Tibial nerve (tissue), 4 donors: ENCODE results near the gene DNAAF3. TPM values are rescaled to one million over a fixed set of nuclear protein-coding genes. Genes with fewer than 3 reads are reported as not detected.
"Not testable (repeated sequence)": the region's sequence is repeated elsewhere in the genome, so short reads cannot be mapped to it uniquely, and the experiment has no call there.

Experiments
- DNase-seq, 2 donors: peaks; one replicate each; pipeline ENCODE4 v3.0.0-alpha.2; 2019; ENCODE audit warnings: low spot score in 2 of 2
- H3K27ac ChIP-seq, 4 donors: fragments of 200-600 bp; sonication (generic) in 3 of 4; one replicate each; pipeline ENCODE4 v1.5.1; 2017 to 2019; ENCODE audit warnings: mild to moderate bottlenecking in 1 of 4
- H3K27me3 ChIP-seq, 2 donors: fragments of 200-600 bp; sonication (generic) in 1 of 2; one replicate each; pipeline versions ENCODE4 v1.5.1 to v1.6.0; 2017 to 2019
- H3K36me3 ChIP-seq, 3 donors: fragments of 200-600 bp; sonication (generic); one replicate each; pipeline ENCODE4 v1.5.1; 2018 to 2019
- H3K4me1 ChIP-seq, 4 donors: fragments of 200-600 bp; sonication (generic) in 3 of 4; one replicate each; pipeline ENCODE4 v1.5.1; 2017 to 2019
- H3K4me3 ChIP-seq, 4 donors: fragments of 200-600 bp; sonication (generic) in 3 of 4; one replicate each; pipeline ENCODE4 v1.5.1; 2017 to 2019; ENCODE audit warnings: mild to moderate bottlenecking in 1 of 4, moderate library complexity in 1 of 4
- H3K9me3 ChIP-seq, 4 donors: fragments of 200-600 bp; sonication (generic) in 3 of 4; one replicate each; pipeline ENCODE4 v1.5.1; 2017 to 2019
- EP300 ChIP-seq, 2 donors: sonication (generic); formaldehyde crosslinking; IDR thresholded peaks; one replicate each; pipeline ENCODE4 v1.6.1; 2017; ENCODE audit warnings: antibody characterized with exemption in 2 of 2, mild to moderate bottlenecking in 1 of 2
- POLR2A ChIP-seq, 2 donors: fragments of 450-650 bp; IDR thresholded peaks; one replicate each; pipeline ENCODE4 v1.6.1; 2017; ENCODE audit warnings: antibody characterized with exemption in 2 of 2, mild to moderate bottlenecking in 2 of 2, moderate library complexity in 2 of 2
- WGBS, 2 donors: methylation state at CpG; one replicate each; pipeline ENCODE4 v1.1.5; 2018; 5-methylcytosine and 5-hydroxymethylcytosine counted together
- total RNA-seq, 4 donors: library from RNA; depleted of rRNA; stranded (reverse); fragments of >200 nt; gene quantifications; one replicate each; pipeline ENCODE4 v1.1.0, GENCODE V29; 2016
- TF ChIP-seq, protein P1 (sequence below), 5 experiments: fragments of 200-600 bp in 3 of 5; fragments of 450-650 bp in 2 of 5; sonication (generic) in 3 of 5; IDR thresholded peaks; one replicate each; pipeline ENCODE4 v1.5.1; 2016 to 2019; ENCODE audit warnings: antibody characterized with exemption in 5 of 5, mild to moderate bottlenecking in 3 of 5, moderate library complexity in 2 of 5

Gene DNAAF3
- total RNA-seq, 4 donors from 2014 or later, result 1.2 to 2.7 TPM; not detected in 2

DNA sequence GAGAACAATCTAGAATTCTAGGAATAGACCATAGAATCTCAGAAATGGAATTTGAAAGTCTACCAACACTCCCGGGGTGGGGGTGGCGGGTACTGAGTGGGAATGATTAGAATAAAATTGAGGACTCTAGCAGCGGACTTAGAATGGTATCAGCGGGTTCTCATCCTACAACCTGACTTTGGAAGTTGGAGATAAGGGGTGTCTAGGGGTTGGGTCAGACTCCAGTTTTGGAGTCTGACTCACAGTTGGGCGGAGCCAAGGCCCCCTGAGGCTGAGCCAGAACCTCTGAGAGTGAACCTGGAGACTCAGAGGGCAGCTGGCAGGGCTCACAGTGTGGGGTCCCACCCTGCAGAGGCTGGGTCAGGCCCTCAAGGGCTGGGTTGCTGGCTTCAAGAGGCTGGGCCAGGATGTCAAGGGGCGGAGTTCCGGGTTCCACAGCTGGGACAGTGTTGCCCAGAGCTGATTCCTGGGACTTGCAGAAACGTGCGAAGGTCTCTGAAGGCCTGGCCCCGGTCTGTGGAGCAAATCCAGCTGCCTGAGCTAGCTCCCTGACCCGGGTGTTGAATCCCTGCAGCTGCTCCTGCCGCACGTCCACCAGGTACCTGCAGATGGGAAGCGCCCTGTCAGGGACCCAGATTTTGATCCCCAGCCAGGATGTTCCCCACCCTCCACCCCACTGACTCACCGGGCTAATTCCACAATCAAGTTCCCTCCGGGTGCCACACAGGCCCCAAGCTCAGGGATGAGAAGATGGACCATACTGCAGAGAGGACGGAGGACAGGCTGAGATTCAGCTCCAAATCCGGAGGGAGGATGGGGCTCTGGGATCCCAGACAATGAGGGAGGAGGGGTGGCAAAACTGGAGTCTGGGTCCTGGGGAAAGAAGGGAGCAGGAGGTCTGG, 7.3 kb downstream of the DNAAF3 start:
- 54 to 60% methylated on average over 9 to 17 of the region's 18 CpGs for WGBS, 2 donors
- peaks cover 0 to 100% of the 10 kb centered on the region in 2 donors for H3K27me3 ChIP-seq

DNA sequence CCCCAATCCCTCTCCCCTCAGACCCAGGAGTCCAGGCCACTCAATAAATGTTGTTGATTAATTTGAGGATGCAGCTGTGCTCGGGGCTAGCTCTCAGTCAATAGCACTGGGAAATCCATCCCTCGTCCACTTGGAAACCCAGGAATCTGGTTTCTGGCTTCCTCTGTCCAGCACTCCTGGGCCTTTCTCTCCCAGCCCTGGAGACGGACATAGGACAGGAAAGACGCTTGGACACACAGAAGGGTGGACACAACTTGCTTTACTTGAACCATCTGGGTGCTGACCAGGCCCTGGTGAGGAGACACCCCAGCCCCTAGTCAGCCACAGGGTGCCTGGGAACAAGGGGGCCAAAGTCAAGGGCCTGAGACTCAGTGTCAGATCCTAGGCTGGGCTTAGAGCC, 8.0 kb downstream of the DNAAF3 start:
- no peak for DNase-seq
- H3K36me3 ChIP-seq, result no peaks in the 10 kb centered on the region
- no peak overlapping the region for H3K27ac ChIP-seq
- H3K9me3 ChIP-seq, result no peaks in the 10 kb centered on the region
- peaks cover 0 to 33% (median 0%) of the 10 kb centered on the region in 4 donors for H3K4me1 ChIP-seq
- no peak overlapping the region for H3K4me3 ChIP-seq
- WGBS, 2 donors, result 53 to 56% methylated on average over 4 of the region's 4 CpGs
- TF ChIP-seq POLR2A (IDR thresholded peaks at IDR 0.05) (no peak), EP300 (IDR thresholded peaks at IDR 0.05) (no peak)
- TF ChIP-seq, protein P1, sequence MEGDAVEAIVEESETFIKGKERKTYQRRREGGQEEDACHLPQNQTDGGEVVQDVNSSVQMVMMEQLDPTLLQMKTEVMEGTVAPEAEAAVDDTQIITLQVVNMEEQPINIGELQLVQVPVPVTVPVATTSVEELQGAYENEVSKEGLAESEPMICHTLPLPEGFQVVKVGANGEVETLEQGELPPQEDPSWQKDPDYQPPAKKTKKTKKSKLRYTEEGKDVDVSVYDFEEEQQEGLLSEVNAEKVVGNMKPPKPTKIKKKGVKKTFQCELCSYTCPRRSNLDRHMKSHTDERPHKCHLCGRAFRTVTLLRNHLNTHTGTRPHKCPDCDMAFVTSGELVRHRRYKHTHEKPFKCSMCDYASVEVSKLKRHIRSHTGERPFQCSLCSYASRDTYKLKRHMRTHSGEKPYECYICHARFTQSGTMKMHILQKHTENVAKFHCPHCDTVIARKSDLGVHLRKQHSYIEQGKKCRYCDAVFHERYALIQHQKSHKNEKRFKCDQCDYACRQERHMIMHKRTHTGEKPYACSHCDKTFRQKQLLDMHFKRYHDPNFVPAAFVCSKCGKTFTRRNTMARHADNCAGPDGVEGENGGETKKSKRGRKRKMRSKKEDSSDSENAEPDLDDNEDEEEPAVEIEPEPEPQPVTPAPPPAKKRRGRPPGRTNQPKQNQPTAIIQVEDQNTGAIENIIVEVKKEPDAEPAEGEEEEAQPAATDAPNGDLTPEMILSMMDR (IDR thresholded peaks at IDR 0.05), result no peak
- peaks cover 0 to 100% of the 10 kb centered on the region in 2 donors for H3K27me3 ChIP-seq

More for the DNA sequence above, 7.3 kb downstream of the DNAAF3 start:
- Histone ChIP-seq H3K27ac (no peak overlapping the region), H3K36me3 (no peaks in the 10 kb centered on the region), H3K4me3 (no peak overlapping the region), H3K9me3 (no peaks in the 10 kb centered on the region), H3K4me1 (peaks cover 0 to 33% (median 0%) of the 10 kb centered on the region in 4 donors)
- DNase-seq, result no peak
- TF ChIP-seq EP300 (IDR thresholded peaks at IDR 0.05) (no peak), POLR2A (IDR thresholded peaks at IDR 0.05) (no peak)
- TF ChIP-seq, protein P1 (IDR thresholded peaks at IDR 0.05), result no peak

DNA sequence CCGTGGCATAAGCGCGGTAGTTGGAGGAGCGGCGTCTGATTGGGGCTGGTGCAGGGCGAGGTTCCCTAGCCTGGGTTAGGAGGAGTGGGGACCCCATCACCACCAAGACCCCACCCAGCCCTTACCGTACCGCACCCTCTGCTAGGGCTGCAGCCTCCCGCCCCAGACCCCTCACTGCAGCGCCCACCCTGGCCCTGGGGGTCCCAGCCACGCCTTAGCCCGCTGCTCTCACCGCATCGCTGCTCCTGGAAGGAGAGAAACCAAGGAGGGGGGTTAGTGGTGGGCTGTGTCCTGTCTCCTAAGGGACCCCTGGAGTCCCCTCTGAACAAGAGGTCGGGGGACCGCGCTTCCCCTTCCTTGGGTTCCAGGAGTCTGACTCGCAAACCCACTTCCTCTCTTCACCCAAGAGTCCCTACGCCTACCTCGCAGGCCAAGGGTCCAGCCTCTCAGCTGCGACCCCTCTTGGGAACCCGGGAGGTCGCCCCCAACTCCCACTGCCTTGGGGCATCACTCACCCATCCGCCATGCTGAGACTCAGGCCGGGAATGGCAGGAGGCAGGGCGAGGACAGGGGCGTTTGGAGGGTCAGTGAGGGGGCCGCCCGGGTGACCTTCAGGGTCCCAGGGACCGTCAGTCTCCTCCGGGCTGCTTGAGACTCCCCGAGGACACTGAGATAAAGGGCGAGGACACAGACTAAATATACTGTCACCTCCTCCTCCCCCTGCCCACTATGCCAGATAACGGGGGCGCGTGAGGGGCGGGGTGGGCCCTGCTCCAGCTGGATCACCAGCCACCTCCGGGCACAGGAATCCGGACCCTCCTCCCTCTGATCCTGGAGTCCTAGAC, 9.1 kb downstream of the DNAAF3 start, which contains the start of gene TNNI3:
Gene TNNI3 (minus strand): TSS at position 669 of the 845 bp plus-strand sequence. CDS start 143 bp downstream, at position 526.
- DNase-seq, result no peak
- Histone ChIP-seq H3K36me3 (no peaks in the 10 kb centered on the region), H3K4me1 (peaks cover 0 to 33% (median 0%) of the 10 kb centered on the region in 4 donors), H3K27ac (no peak within 1 kb of the TSS), H3K27me3 (peaks cover 0 to 97% of the 10 kb centered on the region in 2 donors), H3K4me3 (no peak within 1 kb of the TSS), H3K9me3 (peaks cover 0 to under 1% (median 0%) of the 10 kb centered on the region in 4 donors)
- 41 to 61% methylated on average over 17 to 23 of the region's 39 CpGs for WGBS, 2 donors
- TF ChIP-seq POLR2A (IDR thresholded peaks at IDR 0.05) (no peak), EP300 (IDR thresholded peaks at IDR 0.05) (no peak)
- TF ChIP-seq, protein P1 (IDR thresholded peaks at IDR 0.05), result no peak

DNA sequence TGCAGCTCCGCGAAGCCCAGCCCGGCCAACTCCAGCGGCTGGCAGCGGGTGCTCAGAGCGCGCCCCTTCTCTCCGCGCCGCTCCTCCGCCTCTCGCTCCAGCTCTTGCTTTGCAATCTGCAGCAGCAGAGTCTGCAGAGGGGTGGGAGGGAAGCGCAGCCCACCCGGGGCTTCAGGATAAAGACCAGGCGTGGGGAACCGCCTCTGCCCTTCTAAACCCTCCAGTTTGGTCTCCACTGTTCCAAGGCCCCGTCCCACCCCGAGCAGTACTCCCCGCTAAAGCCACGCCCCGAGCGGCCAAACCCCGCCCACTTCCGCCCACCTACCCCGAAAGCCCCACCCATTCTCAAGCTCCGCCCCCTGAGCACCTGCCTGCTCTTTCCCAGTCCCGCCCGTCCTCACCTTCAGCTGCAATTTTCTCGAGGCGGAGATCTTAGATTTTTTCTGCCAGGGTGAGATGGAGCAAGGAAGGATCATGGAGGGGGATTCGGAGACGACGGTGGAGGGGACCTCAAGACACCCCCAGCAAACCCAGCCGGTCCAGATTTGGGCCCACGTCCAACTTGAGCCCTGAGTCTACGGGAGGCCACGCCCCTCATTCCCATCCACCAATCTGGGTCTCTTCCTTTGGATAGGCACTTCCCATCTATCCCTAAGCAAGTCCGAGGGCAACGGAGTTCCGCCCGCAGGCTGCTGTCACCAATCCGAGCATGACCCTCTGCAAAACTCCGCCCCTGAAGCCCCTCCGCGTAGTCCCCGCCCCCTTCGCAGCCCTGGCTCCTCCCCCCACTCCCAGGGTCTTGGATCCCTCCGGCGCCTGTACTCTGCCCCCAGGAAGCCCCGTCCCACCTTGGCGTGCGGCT, 10.0 kb downstream of the DNAAF3 start:
- H3K9me3 ChIP-seq, result peaks cover 0 to 9% (median 0%) of the 10 kb centered on the region in 4 donors
- H3K4me1 ChIP-seq, result peaks cover 0 to 33% (median 0%) of the 10 kb centered on the region in 4 donors
- DNase-seq, result no peak
- H3K36me3 ChIP-seq, result no peaks in the 10 kb centered on the region
- no peak overlapping the region for H3K27ac ChIP-seq
- 3 to 7% methylated on average over 40 to 46 of the region's 52 CpGs for WGBS, 2 donors
- peaks cover 0 to 88% of the 10 kb centered on the region in 2 donors for H3K27me3 ChIP-seq
- H3K4me3 ChIP-seq, result no peak overlapping the region
- TF ChIP-seq, protein P1 (IDR thresholded peaks at IDR 0.05), result no peak
- TF ChIP-seq POLR2A (IDR thresholded peaks at IDR 0.05), result no peak
- no peak for TF ChIP-seq EP300 (IDR thresholded peaks at IDR 0.05)

DNA sequence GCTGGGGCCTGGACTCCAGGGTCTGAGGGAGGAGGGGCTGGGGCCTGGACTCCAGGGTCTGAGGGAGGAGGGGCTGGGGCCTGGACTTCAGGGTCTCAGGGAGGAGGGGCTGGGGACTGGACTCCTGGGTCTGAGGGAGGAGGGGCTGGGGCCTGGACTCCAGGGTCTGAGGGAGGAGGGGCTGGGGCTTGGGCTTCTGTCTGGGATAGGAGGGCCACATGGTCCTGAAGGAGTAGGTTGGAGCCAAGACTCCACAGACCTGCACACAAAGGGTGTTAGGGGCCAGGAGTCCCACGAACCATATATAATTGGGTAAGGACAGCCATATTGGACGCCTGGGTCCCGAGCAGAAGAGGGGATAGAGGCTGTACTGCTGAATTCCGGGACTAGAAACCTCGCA, 10.6 kb downstream of the DNAAF3 start:
- 0 to 10% methylated on average over 4 to 5 of the region's 5 CpGs for WGBS, 2 donors
- H3K4me3 ChIP-seq, H3K27ac ChIP-seq, H3K36me3 ChIP-seq, H3K9me3 ChIP-seq, DNase-seq: not testable (repeated sequence)
- peaks cover 0 to 29% (median 0%) of the 10 kb centered on the region in 4 donors for H3K4me1 ChIP-seq
- peaks cover 0 to 84% of the 10 kb centered on the region in 2 donors for H3K27me3 ChIP-seq
